ENCODE results near the gene STK11IP.

STK11IP gene

GRCh38 chr2:219591091-219591490 is 6.6 kb upstream of the STK11IP start:
- DNase-seq, result no peak

- no peak for DNase-seq
Measured at GRCh38 chr2:219592736-219593135, 4.9 kb upstream of the STK11IP start.

- DNase-seq, result no peak
Measured at GRCh38 chr2:219593154-219593553, 4.5 kb upstream of the STK11IP start.

GRCh38 chr2:219595256-219595655 is 2.4 kb upstream of the STK11IP start:
- no peak for DNase-seq

GRCh38 chr2:219596954-219597551 is 604 bp upstream of the STK11IP start:
- DNase-seq, result no peak

GRCh38 chr2:219598308-219599078 is 836 bp downstream of the STK11IP start:
- no peak for DNase-seq

GRCh38 chr2:219603771-219604170 is 6.1 kb downstream of the STK11IP start:
- DNase-seq, result no peak

- no peak for DNase-seq
Measured at GRCh38 chr2:219605607-219605954, 7.9 kb downstream of the STK11IP start.

- DNase-seq, result no peak
Measured at GRCh38 chr2:219607931-219608330, 10.3 kb downstream of the STK11IP start.

GRCh38 chr2:219608399-219608964 is 10.8 kb downstream of the STK11IP start:
- no peak for DNase-seq

GRCh38 chr2:219609149-219609750 is 11.6 kb downstream of the STK11IP start:
- DNase-seq, result no peak

- DNase-seq, result no peak
Measured at GRCh38 chr2:219611306-219611705, 13.6 kb downstream of the STK11IP start.

- DNase-seq, result no peak
Measured at GRCh38 chr2:219611866-219612576, 14.4 kb downstream of the STK11IP start.

GRCh38 chr2:219612577-219613286 is 15.1 kb downstream of the STK11IP start:
- no peak for DNase-seq

- DNase-seq, result no peak
Measured at GRCh38 chr2:219613461-219614070, 15.9 kb downstream of the STK11IP start.

GRCh38 chr2:219614076-219614860 is 16.6 kb downstream of the STK11IP start:
- no peak for DNase-seq

- no peak for DNase-seq
Measured at GRCh38 chr2:219615036-219615435, 17.4 kb downstream of the STK11IP start.

GRCh38 chr2:219615894-219616293 is 18.2 kb downstream of the STK11IP start:
- DNase-seq, result no peak

- DNase-seq, result no peak
Measured at GRCh38 chr2:219616550-219616949, 18.9 kb downstream of the STK11IP start.

GRCh38 chr2:219618733-219619122 is 21.1 kb downstream of the STK11IP start:
- DNase-seq, result no peak

- DNase-seq, result no peak
Measured at GRCh38 chr2:219619235-219619634, 21.6 kb downstream of the STK11IP start.
